HG03097 (cell line): Measurements from ENCODE around the gene HMG20B.

Source experiments
- ATAC-seq: cut with Tn5 transposase; IDR thresholded peaks from one replicate; pipeline ENCODE4 v1.9.1; 2021; ENCODE audit not compliant: unreplicated experiment, low FRiP score

Gene HMG20B

DNA sequence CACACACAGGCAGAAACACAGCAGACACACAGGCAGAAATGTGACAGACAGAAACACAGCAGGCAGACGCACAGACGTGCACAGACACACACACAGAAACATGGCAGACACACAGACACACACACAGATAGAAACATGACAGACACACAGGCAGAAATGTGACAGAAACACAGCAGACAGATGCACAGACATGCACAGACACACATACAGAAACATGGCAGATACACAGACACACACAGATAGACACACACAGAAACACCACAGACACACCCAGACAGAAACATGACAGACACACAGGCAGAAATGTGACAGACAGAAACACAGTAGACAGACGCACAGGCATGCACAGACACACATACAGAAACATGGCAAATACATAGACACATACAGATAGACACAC, 32.6 kb downstream of the HMG20B start:
- no peak for ATAC-seq

- no peak for ATAC-seq
Measured at GRCh38 chr19:3605770-3606169, 33.0 kb downstream of the HMG20B start.

- ATAC-seq = no peak
Measured at GRCh38 chr19:3606174-3606689, 33.5 kb downstream of the HMG20B start.

GRCh38 chr19:3606690-3607289, 34.0 kb downstream of the HMG20B start, which contains the start of gene TBXA2R:
Gene TBXA2R (minus strand): TSS chr19:3606875. CDS start chr19:3600634, 6,241 bp downstream.
- no peak for ATAC-seq

- ATAC-seq = no peak
Measured at GRCh38 chr19:3607303-3608078, 34.7 kb downstream of the HMG20B start.

DNA sequence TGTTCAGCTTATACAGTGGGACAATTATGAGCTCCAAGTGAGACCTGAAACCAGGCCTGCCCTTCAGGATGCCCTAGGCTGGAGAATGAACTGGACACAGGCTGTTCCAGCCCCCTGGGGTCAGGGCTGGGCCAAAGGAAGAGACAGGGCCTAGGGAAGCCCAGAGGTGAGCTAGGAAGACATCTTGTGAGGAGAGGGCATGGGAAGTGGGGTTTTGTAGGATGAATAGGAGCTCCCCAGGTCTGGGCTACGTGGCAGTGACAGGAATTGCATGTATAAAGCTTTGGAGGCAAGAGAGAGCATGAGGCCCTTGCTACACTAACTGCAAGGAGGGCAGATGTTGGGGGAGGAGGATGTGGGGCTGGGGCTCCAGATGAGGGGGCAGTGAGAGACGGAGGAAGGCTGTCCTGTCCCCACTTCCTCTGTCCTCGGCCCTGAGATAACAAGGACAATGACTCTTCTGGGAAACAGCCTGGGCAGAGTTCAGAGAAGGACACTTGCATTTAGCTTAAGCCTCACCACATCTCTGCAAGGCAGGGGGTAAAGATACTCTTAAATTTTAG, 35.4 kb downstream of the HMG20B start:
- no peak for ATAC-seq

DNA sequence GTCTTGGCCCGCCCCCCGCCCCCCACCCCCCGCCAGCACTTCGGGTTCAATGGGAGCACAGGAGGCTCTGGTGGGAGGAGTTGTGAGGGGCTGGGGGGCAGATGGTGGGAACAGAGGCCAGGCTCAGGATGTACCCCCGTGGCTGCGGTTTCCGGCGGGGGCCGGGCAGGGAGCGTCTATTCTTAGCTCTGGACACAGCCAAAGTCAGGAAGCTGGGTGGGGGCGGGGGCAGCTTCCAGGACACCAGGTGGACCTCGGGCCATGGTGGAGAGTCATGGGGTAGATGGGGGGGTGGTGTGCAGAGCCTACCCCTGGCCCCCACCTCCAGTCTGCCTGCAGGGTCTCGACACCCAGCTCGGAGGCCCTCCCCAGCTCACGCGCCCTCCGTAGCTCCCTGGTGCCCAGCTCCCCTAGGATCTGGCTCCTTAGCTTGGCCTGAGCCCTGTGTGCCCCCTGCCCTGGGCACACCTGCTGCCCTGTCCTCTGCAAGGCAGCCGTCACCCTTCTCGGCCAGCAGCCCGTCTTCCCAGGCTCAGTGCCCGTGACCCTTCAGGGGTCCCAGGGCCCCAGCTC, 36.1 kb downstream of the HMG20B start:
- ATAC-seq = no peak

DNA sequence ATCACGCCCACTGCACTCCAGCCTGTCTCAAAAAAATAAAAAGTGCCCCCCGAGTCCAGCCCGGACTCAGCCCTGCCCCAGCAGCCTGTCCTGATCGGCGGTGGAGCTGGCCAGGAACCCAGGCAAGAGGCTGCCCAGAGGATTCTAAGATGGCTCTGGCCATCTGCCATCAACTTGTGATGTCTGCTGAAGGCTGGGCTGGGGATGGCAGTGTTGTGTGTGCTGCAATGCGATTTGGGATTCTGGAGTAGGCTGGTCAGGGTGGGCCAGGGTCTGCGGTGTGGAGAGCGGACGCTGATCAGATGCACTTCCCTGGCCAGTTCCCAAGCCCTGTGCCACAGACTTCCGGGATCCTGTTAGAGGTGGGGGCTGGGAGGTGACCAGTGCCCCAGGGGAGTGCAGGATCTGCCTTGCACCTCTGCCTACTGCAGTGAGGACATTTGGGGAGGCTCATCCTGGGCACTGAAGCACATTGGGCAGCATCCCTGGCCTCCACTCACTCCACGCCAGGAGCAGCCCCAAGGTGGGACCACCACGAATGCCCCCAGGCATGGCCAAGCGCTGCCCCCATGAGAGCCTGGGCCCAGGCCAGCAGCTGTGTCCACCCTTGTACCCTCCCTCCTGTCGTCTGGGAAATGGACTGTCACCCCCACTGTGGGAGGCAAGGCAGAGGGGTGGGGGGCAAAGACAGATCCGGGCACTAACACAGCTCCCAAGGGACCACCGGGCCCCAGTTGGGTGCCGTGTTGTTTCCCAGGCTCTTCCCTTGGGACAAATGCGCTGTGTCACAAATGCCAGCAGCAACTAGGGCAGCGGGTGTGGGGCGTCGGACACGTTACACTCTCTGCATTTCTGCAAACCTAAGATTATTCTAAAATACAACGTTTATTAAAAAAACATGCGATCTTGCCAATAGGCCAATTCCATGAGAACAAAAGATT, 37.3 kb downstream of the HMG20B start:
- ATAC-seq = no peak

DNA sequence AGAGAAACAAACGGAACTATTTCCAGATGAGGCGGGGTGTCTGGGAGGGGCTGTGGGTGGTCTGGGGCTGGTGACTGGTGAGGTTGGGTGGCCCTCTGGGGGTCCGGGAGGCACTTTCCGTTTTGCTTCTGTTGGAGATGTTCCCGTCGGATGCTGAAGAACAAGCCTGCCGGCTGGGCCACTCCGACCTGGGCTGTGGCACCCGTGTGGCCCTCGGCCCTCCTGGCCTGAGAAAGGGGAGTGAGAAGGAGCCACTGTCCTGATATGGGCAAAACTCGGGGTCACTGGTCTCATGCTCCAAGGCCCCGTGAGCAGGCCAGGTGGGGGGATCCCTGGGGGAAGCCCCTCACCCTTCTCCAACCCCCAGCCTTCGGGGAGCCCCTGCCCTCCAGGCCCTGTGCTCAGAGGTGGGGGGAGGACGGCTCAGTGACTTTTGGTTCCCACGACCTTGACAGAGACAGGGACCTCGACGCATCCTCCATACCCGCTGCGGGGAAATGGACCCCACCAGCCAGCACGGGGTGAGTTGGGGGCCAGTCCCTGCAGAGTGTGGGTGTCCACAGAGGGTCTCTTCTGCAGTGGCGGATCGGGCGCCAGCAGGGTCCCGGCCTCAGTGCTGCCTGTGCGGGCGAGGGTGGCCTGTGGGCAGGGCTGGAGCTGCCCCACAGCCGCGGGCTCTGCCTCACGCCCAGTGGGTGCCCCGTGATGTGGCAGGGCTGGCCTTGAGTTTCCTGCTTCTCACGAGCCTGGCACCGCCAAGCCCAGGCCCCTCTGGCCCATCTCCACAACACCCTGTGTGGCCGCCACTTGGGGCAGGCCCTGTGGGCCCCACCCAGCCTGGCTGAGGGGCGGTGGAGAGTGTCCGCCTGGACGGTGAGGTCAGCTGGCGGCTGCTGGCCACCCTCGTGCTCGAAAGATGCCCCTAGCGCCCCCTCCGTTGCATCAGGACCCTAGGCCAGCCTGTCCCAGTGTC, 38.3 kb downstream of the HMG20B start:
- ATAC-seq = no peak

DNA sequence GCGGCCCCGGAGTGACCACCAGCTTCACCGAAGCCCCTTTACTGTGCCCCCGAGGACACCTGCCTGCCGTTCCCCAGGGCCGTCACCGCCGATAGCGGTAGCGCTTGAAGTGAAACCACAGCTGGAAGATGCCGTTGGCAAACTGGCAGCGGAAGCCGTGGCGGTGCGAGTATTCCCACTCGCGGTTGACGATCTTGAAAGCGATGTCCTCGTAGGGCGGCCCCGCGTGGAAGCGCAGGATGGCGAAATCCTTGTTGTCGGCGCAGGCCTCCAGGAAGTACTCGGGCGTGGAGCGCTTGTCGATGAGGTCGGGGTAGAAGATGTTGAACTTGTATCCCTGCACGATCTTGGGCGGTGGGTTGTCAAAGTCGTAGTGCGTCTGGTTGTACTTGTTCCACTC, 39.1 kb downstream of the HMG20B start:
- ATAC-seq = no peak

DNA sequence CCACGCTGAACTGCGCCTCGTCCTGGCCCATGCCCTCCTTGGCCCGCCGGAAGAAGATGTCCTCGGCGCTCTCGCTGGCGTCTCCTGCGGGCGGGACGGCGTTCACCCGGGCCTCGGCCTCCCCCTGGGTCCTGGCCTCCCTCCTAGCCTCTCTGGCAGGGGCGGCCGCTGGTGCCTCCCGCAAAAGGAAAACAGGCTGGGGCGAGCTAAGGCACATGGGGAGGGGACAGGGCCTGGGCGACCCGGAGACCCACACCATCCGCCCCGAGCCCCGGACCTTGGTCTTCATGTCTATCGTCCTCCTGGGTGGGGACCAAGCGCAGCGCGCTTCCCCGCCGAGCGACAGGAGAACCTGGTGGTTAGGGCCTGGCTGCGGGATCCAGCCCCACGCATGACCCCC, 39.6 kb downstream of the HMG20B start:
- ATAC-seq = no peak

DNA sequence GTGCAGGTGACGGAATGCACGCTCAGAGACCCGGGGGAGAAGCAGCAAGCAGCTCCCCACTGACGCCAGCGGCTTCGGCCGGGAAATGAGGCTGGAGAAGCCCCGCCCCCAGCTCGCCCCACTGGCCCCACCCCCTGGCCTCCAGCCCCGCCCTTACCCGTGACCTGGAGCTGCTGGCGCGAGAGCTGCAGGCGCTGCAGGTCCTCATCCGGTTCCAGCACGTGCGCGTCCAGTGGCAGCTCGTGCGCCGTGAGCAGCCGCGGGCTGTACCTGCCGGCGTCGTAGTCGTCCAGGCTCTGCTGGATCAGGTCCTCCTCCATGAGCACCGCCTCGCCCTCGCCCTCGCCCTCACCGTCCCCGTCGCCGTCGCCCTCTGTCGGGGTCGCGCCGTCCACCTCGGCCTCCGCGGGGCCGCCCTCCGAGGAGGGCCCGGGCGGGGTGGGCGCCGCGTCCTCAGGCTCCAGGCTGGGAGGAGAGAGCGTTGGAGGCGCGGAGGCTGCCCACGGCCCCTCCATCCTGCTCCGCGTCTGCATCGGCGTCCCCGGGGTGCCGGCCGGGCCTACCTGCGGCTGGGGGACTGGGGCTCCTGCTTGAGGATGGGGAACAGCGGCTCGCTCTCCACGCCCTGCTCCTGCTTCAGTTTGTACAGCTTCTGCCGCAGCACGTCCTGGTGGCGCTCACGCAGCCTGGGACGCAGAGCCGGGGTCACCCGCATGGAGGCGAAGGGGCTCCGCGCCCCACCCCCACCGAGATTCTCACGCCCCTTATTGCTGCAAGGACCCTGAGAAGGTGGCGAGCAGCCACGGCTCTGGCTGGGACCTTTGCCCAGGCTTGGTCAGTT, 40.4 kb downstream of the HMG20B start:
- no peak for ATAC-seq

DNA sequence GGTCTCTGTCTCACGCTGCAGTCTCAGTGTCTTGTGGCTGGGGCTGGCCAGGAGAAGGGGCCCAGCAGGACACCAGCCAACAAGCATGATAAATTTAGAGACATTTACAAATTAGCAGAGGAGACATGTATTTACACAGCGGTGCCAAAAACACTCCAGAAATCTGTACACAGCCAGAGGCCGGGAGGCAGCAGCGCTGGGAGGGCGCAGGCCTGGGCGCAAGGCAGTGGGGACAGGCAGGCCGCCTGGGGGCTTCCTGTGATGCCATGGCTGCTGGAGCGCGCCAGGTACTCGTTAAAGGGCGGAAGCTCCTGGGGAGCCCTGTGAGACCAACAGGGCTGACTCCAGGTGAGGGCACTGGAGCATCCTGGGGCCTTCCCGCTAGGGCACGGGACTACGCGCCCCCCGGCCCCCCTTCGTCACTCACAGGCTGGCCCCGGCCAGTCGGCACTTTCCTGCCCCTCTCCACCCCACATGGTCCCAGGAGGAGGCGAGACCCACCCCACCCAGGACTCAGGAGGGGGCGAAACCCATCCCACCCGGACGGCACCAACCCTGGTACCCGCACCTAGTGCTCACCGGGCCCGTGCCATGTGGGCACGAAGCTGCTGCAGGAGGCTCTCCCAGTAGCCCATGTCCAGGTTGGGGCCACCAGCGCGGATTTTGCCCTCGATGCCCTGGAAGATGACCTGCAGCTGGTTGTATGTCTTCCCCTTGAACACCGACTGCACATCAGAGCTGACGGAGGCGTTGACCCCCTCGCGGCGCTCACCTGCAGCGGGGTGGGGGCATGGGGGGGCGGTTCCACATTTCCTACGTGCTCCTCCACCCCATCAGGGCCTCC, 41.3 kb downstream of the HMG20B start:
- no peak for ATAC-seq

GRCh38 chr19:3614858-3615505, 42.2 kb downstream of the HMG20B start:
- ATAC-seq = no peak

DNA sequence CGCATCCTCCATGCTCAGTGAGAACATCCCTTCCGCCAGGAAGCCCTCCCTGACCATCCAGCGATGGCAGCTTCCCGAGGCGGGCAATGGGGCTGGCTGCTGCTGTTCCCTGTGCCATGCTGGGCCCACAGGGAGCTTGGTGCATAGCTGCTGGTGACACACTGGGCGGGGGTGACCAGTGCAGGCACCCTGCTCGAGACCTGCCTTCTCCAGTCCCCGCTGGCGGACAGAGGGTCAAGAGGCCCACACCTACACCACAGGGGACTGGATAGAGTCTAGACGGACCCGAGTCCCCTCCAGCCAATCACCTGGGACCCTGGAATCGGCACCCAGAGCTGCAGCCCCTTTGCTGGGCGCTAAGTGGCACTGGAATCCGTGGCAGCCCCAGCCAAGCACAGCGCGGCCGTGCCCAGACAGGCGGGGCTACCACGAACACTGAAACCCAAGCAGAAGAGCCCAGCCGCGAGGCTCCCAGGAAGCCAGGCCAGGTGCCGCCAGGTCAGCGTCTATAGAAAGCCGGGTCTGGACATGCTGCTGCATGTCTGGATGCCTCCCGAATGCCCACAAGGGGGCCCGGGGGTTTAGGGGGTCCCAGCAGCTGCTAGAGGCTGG, 42.9 kb downstream of the HMG20B start:
- no peak for ATAC-seq

GRCh38 chr19:3617463-3617862, 44.7 kb downstream of the HMG20B start:
- no peak for ATAC-seq
